Skeletal muscle satellite cell (primary cell): ENCODE data around the gene ABHD13. TPM values are rescaled to one million over a fixed set of nuclear protein-coding genes. Genes with fewer than 3 reads are reported as not detected.

Experiments used
- H3K27me3 ChIP-seq: 2 replicates; pipeline ENCODE4 v1.7.0; 2013; ENCODE audit warnings: low read length; ENCODE audit not compliant: control insufficient read depth, insufficient read depth
- H3K36me3 ChIP-seq: 2 replicates; pipeline ENCODE4 v1.7.0; 2013; ENCODE audit warnings: mild to moderate bottlenecking, control low read depth, low read length; ENCODE audit not compliant: insufficient read depth
- H3K4me1 ChIP-seq: 2 replicates; pipeline ENCODE4 v1.7.0; 2013; ENCODE audit warnings: low read length; ENCODE audit not compliant: control insufficient read depth, insufficient read depth
- H3K4me2 ChIP-seq: 2 replicates; pipeline ENCODE4 v1.7.0; 2013; ENCODE audit warnings: mild to moderate bottlenecking, low read length
- H3K4me3 ChIP-seq: 2 replicates; pipeline ENCODE4 v1.7.0; 2013; ENCODE audit warnings: low read length
- H3K9ac ChIP-seq: 2 replicates; pipeline ENCODE4 v1.7.0; 2013; ENCODE audit warnings: mild to moderate bottlenecking, low read depth, low read length, moderate library complexity
- H3K9me3 ChIP-seq: replicated peaks from 2 replicates; pipeline ENCODE4 v1.7.0; 2013; ENCODE audit warnings: mild to moderate bottlenecking, control low read depth, low read length
- total RNA-seq: library from RNA; depleted of rRNA; stranded (reverse); fragments of >200 nt; gene quantifications from 2 replicates; pipeline ENCODE4 v1.2.3, GENCODE V29; 2012; rRNA removed

Gene ABHD13
- total RNA-seq = 4.8 and 5.1 TPM in 2 replicates

DNA sequence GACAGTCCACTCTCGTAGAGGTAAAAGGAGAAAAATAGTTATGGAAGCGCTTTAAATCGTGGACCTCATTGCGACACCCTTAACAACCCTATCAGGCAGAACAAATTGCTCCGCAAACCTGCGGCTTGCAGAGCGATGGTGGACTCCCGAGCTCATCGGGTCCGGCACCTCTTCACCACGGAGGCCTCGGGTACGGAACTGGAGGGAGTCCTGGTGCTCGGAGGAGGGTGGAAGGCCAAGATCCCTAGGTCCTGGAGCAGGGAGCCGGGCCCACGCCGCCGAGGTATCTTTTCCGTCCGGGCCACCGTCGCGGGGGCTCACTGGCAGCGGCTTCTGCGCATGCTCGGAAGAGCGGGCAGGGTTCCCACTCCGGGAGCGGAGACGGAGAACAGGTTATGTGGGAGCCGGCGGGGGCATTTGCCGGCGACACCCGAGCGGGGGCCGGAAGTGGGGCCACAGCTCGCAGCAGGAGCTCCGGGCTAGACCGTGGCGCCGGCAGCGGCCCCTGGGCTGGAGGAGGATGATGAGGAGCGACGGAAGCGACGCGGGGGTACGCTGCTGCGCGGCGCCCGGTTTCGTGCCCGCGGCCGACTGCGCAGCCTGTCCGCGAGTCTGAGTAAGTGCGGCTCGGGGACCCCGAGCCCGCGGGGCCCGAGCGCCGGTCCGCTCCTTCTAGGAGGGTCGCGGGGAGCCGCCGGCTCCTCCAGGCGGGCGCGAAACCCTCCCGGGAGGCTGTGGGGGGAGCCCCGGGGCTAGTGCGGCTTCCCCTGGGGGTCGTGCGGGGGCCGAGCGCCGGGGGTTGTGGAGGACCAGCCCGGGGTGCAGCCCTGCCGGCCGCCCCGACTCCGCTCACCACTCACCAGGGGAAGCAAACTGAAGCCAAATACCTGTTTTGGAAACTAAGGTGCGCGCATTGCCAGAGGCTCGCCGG, at the start of gene ABHD13:
Gene ABHD13, plus strand, starts transcription at position 349 of the 931 bp plus-strand sequence. CDS start 10,827 bp downstream, outside the sequence.
- H3K9me3 ChIP-seq = no peaks in the 10 kb centered on the region
- peak within 1 kb of the TSS; percentile 99 for H3K9ac ChIP-seq
- peak within 1 kb of the TSS; percentile 99 for H3K4me3 ChIP-seq
- H3K4me1 ChIP-seq = peaks cover 29% of the 10 kb centered on the region
- H3K36me3 ChIP-seq = no peaks in the 10 kb centered on the region
- peak within 1 kb of the TSS; percentile 95 for H3K4me2 ChIP-seq
- no peaks in the 10 kb centered on the region for H3K27me3 ChIP-seq

DNA sequence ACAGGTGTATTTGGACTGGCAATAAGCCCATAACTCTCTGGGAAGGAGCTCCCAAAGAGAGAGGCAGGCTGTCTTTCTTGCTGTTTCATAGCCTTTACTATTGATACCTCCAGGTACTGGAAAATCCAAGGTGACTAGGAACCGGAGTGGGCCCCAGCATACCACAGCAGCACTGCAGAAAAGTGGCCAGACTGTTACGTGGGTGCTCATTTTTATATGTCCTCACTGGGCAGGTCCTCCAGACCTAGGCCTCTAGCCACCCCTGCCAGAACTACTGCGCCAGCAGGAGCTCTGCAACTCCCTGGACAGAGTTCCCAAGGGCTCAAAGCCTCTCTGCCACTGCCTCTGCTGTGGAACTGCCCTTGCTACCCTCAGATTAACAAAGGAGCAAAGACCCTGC, 49.3 kb upstream of the ABHD13 start:
- Histone ChIP-seq H3K4me3 (no peak overlapping the region), H3K36me3 (no peaks in the 10 kb centered on the region), H3K4me1 (no peaks in the 10 kb centered on the region), H3K27me3 (no peaks in the 10 kb centered on the region), H3K9ac (no peak overlapping the region), H3K9me3 (no peaks in the 10 kb centered on the region), H3K4me2 (no peak overlapping the region)

DNA sequence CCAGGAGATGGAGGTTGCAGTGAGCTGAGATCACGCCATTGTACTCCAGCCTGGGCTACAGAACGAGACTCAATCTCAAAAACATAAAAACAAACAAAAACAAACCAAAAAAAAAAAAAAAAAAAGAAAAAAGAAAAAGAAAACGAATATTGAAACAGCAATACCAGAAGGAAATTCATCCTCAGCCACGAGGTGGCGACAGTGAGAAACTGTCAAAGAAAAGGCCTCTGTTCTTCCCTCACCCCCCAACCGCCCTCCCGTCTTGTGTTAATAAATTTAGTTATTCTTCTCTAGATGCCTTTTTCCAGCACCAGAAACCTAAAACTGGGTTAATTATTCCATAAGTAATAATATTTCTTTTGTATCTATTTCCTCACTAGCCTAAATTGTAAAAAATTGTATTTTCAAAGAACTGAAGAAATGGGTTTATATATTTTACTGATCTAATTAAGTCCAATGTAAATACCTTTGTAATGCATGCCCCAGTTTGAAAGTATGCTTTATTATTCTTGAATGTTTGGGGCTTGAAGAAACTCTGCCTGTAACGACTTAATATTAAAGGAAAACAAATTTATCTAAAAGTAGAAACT, 41.4 kb upstream of the ABHD13 start:
- Histone ChIP-seq H3K9me3 (no peaks in the 10 kb centered on the region), H3K4me2 (no peak overlapping the region), H3K27me3 (no peaks in the 10 kb centered on the region), H3K4me3 (no peak overlapping the region), H3K9ac (no peak overlapping the region), H3K4me1 (no peaks in the 10 kb centered on the region), H3K36me3 (no peaks in the 10 kb centered on the region)

DNA sequence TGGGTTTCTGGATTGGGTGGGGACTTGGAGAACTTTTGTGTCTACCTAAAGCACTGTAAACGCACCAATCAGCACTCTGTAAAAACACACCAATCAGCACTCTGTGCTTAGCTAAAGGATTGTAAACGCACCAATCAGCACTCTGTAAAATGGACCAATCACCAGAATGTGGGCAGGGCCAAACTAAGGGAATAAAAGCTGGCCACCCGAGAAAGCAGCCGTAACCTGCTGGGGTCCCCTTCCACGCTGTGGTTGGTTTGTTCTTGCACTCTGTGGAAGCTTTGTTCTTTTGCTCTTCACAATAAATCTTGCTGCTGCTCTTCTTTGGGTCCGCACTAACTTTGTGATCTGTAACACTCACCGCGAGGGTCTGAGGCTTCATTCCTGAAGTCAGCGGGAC, 40.1 kb upstream of the ABHD13 start:
- Histone ChIP-seq H3K9ac (no peak overlapping the region), H3K4me2 (no peak overlapping the region), H3K36me3 (no peaks in the 10 kb centered on the region), H3K4me3 (no peak overlapping the region), H3K4me1 (no peaks in the 10 kb centered on the region), H3K27me3 (no peaks in the 10 kb centered on the region), H3K9me3 (no peaks in the 10 kb centered on the region)

DNA sequence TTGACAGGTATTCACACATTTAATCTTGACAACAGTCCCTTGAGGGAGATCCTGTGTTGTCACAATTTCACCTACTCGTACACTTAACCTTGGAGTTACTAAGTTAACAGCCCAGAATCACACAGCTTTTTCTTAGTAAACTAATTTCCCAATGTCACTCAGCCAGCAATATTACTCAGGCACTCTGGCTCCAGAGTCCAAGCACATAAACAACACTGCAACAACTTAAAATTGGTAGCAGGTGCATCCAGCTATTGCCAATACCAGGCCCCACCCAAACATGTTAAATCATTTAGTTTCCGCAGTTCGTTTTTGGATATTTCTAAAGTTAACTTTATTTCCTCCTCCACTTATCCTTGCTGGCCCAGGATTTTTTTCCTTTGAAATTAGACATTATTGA, 35.5 kb upstream of the ABHD13 start:
- no peaks in the 10 kb centered on the region for H3K36me3 ChIP-seq
- no peak overlapping the region for H3K9ac ChIP-seq
- H3K4me1 ChIP-seq = no peaks in the 10 kb centered on the region
- no peaks in the 10 kb centered on the region for H3K9me3 ChIP-seq
- H3K4me3 ChIP-seq = no peak overlapping the region
- H3K27me3 ChIP-seq = no peaks in the 10 kb centered on the region
- H3K4me2 ChIP-seq = no peak overlapping the region

DNA sequence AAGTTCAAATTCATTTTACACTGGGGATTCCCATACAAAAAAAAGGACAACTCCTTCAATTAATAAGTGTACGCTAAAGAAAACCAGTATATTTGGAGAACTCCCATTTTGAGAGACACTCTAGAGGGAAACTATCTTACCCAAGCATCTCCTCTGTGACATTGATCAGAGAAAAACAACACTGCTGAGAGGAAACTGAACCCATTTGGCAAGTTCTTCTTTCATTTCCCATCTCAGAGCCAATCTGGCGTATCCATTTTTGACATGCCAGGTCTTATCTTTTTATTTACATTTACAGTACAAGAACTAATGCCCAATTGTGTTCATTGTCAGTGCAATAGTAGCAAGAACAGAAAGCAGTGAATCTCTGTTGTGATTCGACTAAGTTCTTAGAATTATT, 33.0 kb upstream of the ABHD13 start:
- Histone ChIP-seq H3K4me1 (no peaks in the 10 kb centered on the region), H3K36me3 (no peaks in the 10 kb centered on the region), H3K4me3 (no peak overlapping the region), H3K27me3 (no peaks in the 10 kb centered on the region), H3K9me3 (no peaks in the 10 kb centered on the region), H3K9ac (no peak overlapping the region), H3K4me2 (no peak overlapping the region)

DNA sequence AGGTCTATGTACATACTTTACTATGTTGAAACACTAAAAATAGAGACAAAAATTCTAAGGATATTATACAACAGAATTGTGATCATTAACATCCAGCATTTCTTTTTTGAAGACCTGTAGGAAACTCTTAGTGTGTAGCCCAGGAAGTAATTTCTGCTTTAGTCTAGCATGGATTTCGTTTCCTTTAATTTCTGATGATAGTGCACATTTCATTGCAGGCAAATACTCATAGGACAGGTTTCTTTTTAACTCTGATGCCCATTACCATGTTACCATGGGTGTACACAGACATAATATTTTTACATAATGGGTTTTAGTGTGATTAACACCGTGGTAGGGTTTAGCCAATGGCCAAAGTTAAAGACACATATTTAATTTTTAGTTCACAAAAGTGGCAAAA, 29.9 kb upstream of the ABHD13 start:
- Histone ChIP-seq H3K4me2 (no peak overlapping the region), H3K9ac (no peak overlapping the region), H3K36me3 (no peaks in the 10 kb centered on the region), H3K27me3 (no peaks in the 10 kb centered on the region), H3K4me3 (no peak overlapping the region), H3K9me3 (no peaks in the 10 kb centered on the region), H3K4me1 (no peaks in the 10 kb centered on the region)

DNA sequence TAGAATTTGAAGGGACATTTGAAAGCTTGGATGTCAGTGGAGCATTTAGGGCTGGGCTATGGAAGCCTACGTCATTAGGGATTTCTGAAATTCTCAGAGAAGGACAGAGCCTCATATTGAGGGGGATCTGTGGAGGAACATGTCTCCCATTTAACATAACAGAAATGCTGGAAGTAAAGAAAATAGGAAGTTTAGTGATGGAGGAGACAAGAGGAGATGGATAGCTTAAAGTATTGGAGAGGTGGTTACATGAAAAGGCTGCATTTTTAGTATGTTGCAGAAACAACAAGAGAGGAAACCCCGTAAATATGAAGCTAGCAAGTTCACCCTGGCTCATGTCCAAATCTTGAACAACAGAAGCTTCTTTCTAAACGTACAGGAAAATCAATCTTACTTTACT, 27.3 kb upstream of the ABHD13 start:
- peaks cover 5% of the 10 kb centered on the region for H3K9me3 ChIP-seq
- no peak overlapping the region for H3K9ac ChIP-seq
- H3K4me1 ChIP-seq = no peaks in the 10 kb centered on the region
- no peaks in the 10 kb centered on the region for H3K27me3 ChIP-seq
- no peak overlapping the region for H3K4me2 ChIP-seq
- H3K4me3 ChIP-seq = no peak overlapping the region
- no peaks in the 10 kb centered on the region for H3K36me3 ChIP-seq

DNA sequence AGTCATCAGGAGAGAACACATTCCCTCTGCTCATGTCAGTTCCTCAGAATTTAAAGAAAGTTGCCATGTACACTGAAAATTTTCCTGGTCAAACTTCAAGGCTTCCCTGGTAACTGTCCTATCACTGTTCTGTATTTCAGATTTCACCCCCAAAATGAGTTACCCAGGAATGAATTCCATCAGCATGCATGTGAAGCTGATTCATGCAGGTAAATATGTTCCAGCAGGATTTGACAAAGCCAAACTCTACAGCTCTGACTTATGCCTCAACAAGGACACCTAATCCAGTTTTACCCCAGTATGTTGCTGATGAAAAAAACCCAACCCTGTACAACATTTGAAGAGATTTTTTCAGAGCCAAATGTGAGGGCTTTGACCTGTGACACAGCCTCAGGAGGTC, 24.4 kb upstream of the ABHD13 start:
- Histone ChIP-seq H3K36me3 (no peaks in the 10 kb centered on the region), H3K27me3 (peaks cover 8% of the 10 kb centered on the region), H3K4me3 (no peak overlapping the region), H3K9ac (no peak overlapping the region), H3K4me1 (no peaks in the 10 kb centered on the region), H3K4me2 (no peak overlapping the region), H3K9me3 (peaks cover 5% of the 10 kb centered on the region)

DNA sequence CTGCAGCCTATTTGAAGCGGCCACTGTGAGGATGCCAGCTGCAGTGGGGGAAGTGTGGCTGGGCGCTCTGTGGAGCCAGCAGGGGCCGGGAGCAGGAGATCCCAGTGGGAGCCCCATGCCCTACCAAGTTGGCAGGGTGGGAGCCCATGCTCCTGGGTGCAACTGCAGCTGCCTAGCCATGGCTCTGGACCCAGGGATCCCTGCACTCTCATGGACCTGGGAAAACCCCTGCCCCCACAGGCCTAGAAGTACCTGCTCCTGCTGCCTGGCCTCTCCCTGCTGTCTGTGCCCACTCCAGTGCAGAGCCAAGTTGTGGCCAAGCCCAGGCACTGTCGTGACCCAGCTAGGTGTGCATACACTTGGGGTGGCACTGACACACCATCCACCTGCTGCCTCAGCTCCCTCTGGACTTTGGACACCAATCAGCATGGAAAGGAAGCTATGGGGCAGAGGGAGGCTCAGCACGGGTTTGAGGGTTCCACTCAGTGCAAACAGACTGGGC, 23.7 kb upstream of the ABHD13 start:
- no peak overlapping the region for H3K4me2 ChIP-seq
- no peaks in the 10 kb centered on the region for H3K4me1 ChIP-seq
- peaks cover 5% of the 10 kb centered on the region for H3K9me3 ChIP-seq
- peaks cover 8% of the 10 kb centered on the region for H3K27me3 ChIP-seq
- no peaks in the 10 kb centered on the region for H3K36me3 ChIP-seq
- no peak overlapping the region for H3K4me3 ChIP-seq
- H3K9ac ChIP-seq = no peak overlapping the region

DNA sequence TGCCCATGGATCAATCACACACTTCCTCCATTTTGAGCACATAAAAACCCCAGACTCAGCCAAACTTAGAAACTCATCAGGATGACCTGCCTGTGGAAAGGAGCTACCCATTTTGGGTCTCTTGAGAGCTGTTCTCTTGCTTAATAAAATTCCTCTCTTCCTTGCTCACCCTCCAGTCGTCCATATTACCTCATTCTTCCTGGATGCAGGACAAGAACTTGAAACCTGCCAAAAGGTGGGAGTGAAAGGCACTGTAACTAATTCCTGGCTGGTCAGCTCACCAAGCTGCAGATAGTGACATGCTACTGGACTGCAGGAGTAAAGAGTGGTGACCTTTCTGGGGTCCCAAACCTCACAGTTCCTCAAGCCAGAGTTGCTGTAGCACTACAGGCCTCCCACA, 23.0 kb upstream of the ABHD13 start:
- Histone ChIP-seq H3K9ac (no peak overlapping the region), H3K9me3 (peaks cover 5% of the 10 kb centered on the region), H3K27me3 (peaks cover 8% of the 10 kb centered on the region), H3K4me3 (no peak overlapping the region), H3K4me1 (no peaks in the 10 kb centered on the region), H3K4me2 (no peak overlapping the region), H3K36me3 (no peaks in the 10 kb centered on the region)
